ENCODE results near the gene TMEM94.

DNA sequence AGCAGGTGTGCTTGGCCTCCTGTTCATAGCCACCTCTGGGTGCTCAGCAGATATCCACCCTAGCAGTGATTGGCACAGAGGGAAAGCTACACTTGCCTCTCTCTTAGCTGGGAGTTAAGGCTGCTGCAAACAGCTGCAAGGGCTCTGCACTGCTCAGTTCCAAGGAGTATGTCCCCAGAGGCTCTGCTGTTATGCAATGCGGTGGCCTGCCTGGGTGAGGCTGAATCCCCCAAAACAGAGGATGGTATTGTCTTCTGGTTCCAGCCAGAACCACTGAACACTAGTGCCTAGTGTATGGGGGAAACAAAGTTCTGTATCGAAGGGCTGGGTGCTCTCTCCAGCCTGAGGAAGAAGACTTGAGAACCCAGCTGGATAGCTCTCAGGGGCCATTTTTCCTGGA is 16.8 kb downstream of the TMEM94 start:
- TF ChIP-seq, protein P1, sequence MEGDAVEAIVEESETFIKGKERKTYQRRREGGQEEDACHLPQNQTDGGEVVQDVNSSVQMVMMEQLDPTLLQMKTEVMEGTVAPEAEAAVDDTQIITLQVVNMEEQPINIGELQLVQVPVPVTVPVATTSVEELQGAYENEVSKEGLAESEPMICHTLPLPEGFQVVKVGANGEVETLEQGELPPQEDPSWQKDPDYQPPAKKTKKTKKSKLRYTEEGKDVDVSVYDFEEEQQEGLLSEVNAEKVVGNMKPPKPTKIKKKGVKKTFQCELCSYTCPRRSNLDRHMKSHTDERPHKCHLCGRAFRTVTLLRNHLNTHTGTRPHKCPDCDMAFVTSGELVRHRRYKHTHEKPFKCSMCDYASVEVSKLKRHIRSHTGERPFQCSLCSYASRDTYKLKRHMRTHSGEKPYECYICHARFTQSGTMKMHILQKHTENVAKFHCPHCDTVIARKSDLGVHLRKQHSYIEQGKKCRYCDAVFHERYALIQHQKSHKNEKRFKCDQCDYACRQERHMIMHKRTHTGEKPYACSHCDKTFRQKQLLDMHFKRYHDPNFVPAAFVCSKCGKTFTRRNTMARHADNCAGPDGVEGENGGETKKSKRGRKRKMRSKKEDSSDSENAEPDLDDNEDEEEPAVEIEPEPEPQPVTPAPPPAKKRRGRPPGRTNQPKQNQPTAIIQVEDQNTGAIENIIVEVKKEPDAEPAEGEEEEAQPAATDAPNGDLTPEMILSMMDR (IDR thresholded peaks at IDR 0.05): no peak
- TF ChIP-seq POLR2A (IDR thresholded peaks at IDR 0.05): no peak
- no peak for TF ChIP-seq POLR2AphosphoS5 (IDR thresholded peaks at IDR 0.05)
